Panc1 (cell line): ENCODE results near the gene PACRGL.

ENCODE experiments used
- POLR2AphosphoS5 ChIP-seq: IDR thresholded peaks from 2 replicates; pipeline ENCODE4 v1.6.1; 2012; ENCODE audit warnings: mild to moderate bottlenecking, low read depth, low read length, moderate library complexity
- SIN3A ChIP-seq: IDR thresholded peaks from 2 replicates; pipeline ENCODE4 v1.6.1; 2012; ENCODE audit warnings: low read depth, mild to moderate bottlenecking, low read length, moderate library complexity, borderline replicate concordance; ENCODE audit not compliant: insufficient read depth
- TCF7L2 ChIP-seq: IDR thresholded peaks from 2 replicates; pipeline ENCODE4 v1.6.1; 2011; ENCODE audit warnings: mild to moderate bottlenecking, low read depth, low read length, inconsistent platforms
- TF ChIP-seq, protein P1 (sequence below): fragments of 450-650 bp; IDR thresholded peaks from 2 replicates; pipeline ENCODE4 v1.5.1; 2017; ENCODE audit warnings: mild to moderate bottlenecking
- TF ChIP-seq, protein P2 (sequence below), 2 experiments: IDR thresholded peaks; 2 replicates each; pipeline ENCODE4 v1.6.1; 2011 to 2012; ENCODE audit warnings: low read depth in 2 of 2, control low read depth in 1 of 2, low read length in 1 of 2, mild to moderate bottlenecking in 1 of 2, moderate library complexity in 1 of 2; ENCODE audit not compliant: insufficient read depth in 1 of 2

GRCh38 chr4:20698382-20698781, 1.9 kb upstream of the PACRGL start:
- TF ChIP-seq, protein P1, sequence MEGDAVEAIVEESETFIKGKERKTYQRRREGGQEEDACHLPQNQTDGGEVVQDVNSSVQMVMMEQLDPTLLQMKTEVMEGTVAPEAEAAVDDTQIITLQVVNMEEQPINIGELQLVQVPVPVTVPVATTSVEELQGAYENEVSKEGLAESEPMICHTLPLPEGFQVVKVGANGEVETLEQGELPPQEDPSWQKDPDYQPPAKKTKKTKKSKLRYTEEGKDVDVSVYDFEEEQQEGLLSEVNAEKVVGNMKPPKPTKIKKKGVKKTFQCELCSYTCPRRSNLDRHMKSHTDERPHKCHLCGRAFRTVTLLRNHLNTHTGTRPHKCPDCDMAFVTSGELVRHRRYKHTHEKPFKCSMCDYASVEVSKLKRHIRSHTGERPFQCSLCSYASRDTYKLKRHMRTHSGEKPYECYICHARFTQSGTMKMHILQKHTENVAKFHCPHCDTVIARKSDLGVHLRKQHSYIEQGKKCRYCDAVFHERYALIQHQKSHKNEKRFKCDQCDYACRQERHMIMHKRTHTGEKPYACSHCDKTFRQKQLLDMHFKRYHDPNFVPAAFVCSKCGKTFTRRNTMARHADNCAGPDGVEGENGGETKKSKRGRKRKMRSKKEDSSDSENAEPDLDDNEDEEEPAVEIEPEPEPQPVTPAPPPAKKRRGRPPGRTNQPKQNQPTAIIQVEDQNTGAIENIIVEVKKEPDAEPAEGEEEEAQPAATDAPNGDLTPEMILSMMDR, result no peak
- TF ChIP-seq POLR2AphosphoS5 (no peak), SIN3A (no peak), TCF7L2 (no peak)
- TF ChIP-seq, protein P2, sequence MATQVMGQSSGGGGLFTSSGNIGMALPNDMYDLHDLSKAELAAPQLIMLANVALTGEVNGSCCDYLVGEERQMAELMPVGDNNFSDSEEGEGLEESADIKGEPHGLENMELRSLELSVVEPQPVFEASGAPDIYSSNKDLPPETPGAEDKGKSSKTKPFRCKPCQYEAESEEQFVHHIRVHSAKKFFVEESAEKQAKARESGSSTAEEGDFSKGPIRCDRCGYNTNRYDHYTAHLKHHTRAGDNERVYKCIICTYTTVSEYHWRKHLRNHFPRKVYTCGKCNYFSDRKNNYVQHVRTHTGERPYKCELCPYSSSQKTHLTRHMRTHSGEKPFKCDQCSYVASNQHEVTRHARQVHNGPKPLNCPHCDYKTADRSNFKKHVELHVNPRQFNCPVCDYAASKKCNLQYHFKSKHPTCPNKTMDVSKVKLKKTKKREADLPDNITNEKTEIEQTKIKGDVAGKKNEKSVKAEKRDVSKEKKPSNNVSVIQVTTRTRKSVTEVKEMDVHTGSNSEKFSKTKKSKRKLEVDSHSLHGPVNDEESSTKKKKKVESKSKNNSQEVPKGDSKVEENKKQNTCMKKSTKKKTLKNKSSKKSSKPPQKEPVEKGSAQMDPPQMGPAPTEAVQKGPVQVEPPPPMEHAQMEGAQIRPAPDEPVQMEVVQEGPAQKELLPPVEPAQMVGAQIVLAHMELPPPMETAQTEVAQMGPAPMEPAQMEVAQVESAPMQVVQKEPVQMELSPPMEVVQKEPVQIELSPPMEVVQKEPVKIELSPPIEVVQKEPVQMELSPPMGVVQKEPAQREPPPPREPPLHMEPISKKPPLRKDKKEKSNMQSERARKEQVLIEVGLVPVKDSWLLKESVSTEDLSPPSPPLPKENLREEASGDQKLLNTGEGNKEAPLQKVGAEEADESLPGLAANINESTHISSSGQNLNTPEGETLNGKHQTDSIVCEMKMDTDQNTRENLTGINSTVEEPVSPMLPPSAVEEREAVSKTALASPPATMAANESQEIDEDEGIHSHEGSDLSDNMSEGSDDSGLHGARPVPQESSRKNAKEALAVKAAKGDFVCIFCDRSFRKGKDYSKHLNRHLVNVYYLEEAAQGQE (IDR thresholded peaks at IDR 0.05; ENCODE audit: insufficient read depth in 1 of 2, low read depth in 2 of 2, low read length in 1 of 2), result no peak
